ENCODE measurements around the gene LARP4B.

LARP4B gene

DNA sequence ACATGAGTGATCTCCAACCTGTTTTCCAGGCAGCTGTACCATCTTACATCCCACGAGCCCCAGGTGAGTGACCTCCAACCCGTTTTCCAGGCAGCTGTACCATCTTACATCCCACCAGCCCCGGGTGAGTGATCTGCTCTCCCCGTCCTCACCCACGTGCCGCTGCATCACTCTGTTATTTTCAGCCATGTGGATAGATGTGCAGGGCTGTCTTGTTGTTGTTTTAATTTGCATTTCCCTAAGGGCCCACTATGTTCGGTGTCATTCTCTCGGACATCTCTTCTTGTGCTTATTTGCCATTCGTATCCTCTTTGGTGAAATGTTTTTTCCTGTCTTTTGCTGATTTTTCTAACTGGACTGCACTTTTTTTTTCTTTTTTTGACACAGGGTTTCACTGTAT is 17.9 kb upstream of the LARP4B start:
- DNase-seq (ENCODE audit: low spot score): no peak
- TF ChIP-seq, protein P1, sequence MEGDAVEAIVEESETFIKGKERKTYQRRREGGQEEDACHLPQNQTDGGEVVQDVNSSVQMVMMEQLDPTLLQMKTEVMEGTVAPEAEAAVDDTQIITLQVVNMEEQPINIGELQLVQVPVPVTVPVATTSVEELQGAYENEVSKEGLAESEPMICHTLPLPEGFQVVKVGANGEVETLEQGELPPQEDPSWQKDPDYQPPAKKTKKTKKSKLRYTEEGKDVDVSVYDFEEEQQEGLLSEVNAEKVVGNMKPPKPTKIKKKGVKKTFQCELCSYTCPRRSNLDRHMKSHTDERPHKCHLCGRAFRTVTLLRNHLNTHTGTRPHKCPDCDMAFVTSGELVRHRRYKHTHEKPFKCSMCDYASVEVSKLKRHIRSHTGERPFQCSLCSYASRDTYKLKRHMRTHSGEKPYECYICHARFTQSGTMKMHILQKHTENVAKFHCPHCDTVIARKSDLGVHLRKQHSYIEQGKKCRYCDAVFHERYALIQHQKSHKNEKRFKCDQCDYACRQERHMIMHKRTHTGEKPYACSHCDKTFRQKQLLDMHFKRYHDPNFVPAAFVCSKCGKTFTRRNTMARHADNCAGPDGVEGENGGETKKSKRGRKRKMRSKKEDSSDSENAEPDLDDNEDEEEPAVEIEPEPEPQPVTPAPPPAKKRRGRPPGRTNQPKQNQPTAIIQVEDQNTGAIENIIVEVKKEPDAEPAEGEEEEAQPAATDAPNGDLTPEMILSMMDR (IDR thresholded peaks at IDR 0.05; ENCODE audit: extremely low read depth, insufficient read depth, missing control alignments): no peak
- in situ Hi-C loops (cut with MboI; ENCODE audit: low pct_unique_long_range_greater_than_20kb, low sequenced_read_pairs, unreplicated experiment): no loop called here

DNA sequence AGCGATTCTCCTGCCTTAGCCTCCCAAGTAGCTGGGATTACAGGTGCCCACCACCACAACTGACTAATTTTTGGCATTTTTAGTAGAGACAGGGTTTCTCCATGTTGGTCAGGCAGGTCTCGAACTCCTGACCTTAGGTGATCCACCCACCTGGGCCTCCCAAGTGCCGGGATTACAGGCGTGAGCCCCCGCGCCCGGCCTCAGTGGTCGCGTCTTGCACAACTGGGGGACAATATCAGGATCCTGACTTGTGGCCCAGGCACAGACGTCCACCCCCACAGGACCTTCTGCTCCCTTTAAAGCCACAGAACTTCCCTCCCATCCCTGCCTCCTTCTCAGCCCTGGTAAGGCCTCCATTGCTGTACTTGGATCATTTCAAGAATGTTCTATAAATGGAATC is 16.8 kb upstream of the LARP4B start:
- TF ChIP-seq, protein P1 (IDR thresholded peaks at IDR 0.05; ENCODE audit: extremely low read depth, insufficient read depth, missing control alignments): no peak
- DNase-seq (ENCODE audit: low spot score): no peak
- in situ Hi-C loops (cut with MboI; ENCODE audit: low pct_unique_long_range_greater_than_20kb, low sequenced_read_pairs, unreplicated experiment): no loop called here

- TF ChIP-seq, protein P1 (IDR thresholded peaks at IDR 0.05; ENCODE audit: extremely low read depth, insufficient read depth, missing control alignments): no peak
- in situ Hi-C loops (cut with MboI; ENCODE audit: low pct_unique_long_range_greater_than_20kb, low sequenced_read_pairs, unreplicated experiment): no loop called here
- DNase-seq (ENCODE audit: low spot score): no peak
These were observed 16.4 kb upstream of the LARP4B start for GRCh38 chr10:947881-948280.

- in situ Hi-C loops (cut with MboI; ENCODE audit: low pct_unique_long_range_greater_than_20kb, low sequenced_read_pairs, unreplicated experiment): no loop called here
- TF ChIP-seq, protein P1 (IDR thresholded peaks at IDR 0.05; ENCODE audit: extremely low read depth, insufficient read depth, missing control alignments): no peak
- no peak for DNase-seq (ENCODE audit: low spot score)
These were observed 15.5 kb upstream of the LARP4B start for GRCh38 chr10:947051-947450.

DNA sequence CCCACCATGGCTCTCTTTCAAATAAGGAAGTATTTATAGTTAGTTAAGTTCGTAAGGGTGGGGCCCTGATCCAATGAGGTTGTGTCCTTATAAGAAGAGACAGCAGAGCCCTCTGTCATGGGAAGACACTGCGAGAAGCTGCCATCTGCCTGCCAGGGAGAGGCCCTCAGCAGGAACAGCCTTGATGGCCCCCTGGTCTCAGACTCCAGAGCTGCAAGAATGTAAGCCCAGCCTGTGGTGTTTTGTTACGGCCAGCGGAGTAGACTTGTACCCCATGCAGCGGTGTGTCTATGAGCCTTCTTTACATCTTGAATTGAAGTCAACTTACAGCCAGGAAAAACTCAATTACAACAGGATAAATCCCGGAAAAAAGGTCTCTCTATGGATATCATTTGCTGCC is 14.3 kb upstream of the LARP4B start:
- TF ChIP-seq, protein P1 (IDR thresholded peaks at IDR 0.05; ENCODE audit: extremely low read depth, insufficient read depth, missing control alignments): no peak
- in situ Hi-C loops (cut with MboI; ENCODE audit: low pct_unique_long_range_greater_than_20kb, low sequenced_read_pairs, unreplicated experiment): no loop called here

GRCh38 chr10:944034-944831 is 12.7 kb upstream of the LARP4B start:
- in situ Hi-C loops (cut with MboI; ENCODE audit: low pct_unique_long_range_greater_than_20kb, low sequenced_read_pairs, unreplicated experiment): no loop called here
- TF ChIP-seq, protein P1 (IDR thresholded peaks at IDR 0.05; ENCODE audit: extremely low read depth, insufficient read depth, missing control alignments): no peak
- no peak for DNase-seq (ENCODE audit: low spot score)

More for the DNA sequence above, 14.3 kb upstream of the LARP4B start:
- DNase-seq (ENCODE audit: low spot score): no peak
